ENCODE measurements around the gene NOSIP.

Gene NOSIP

DNA sequence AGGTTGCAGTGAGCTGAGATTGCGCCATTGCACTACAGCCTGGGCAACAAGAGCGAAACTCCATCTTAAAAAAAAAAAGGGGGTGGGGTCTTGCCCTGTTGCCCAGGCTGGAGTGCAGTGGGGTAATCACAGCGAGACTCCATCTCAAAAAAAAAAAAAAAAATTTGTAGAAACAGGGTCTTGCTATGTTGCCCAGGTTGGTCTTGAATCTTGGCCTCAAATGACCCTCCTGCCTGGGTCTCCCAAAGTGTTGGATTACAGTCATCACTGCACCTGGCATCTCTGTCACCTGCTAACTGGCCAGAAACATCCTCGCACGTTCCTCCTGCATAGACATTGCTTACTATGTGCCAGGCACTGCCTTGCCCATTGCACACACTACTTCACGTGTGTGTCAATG lies 38.4 kb downstream of the NOSIP start:
- H3K27ac ChIP-seq, result no peak overlapping the region
- TF ChIP-seq CTCF (conservative IDR thresholded peaks at IDR 0.05), result no peak

DNA sequence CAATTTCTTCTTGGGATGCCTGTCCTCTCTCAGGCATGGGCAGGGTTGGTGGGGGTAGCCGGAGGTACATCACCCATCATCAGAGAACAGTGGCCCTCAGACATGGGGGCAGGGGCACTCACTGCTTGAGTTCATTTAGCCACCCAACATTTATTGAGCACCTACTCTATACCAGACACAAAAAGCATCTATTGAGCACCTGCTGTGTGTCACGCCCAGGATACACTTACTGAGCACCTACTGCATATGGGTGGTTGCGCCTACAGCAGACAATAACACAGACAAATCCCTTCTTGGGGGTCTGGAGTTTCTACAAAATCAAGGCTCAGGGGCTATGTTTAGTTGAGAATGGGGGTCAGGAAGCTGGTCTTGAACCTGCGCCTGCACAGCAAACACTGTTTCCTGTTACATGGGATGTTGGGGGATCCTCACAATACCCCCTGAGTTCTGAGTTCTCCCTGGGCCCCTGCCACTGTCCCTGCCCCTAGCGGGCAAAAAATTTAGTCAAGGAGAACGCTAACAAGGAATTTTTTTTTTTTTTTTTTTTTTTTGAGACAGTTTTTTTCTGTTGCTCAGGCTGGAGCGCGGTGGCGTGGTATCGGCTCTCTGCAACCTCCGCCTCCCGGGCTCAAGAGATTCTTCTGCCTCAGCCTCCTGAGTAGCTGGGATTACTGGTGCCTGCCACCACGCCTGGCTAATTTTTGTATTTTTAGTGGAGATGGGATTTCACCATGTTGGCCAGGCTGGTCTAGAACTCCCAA lies 41.0 kb downstream of the NOSIP start:
- H3K27ac ChIP-seq, result no peak overlapping the region
- no peak for TF ChIP-seq CTCF (conservative IDR thresholded peaks at IDR 0.05)

DNA sequence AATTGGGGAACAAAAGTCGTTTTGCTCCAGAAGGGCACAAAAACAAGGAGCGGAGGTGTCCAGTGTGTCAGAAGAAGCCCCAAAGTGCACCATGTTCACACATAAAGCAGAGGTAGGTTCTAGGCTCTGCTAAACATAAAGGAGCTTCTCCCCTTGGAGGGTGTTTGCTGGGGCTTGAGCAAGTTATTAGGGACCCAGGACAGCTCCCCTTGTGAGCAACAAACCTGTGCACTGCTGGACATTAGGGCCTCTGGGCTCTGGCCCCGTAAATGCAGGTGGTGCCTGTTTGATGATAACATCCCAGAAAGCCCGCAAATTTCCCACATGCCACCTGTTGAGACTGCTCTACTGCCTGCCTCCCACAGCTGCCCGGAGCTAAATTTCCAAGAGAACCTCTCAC lies 41.7 kb downstream of the NOSIP start:
- H3K27ac ChIP-seq, result no peak overlapping the region
- no peak for TF ChIP-seq CTCF (conservative IDR thresholded peaks at IDR 0.05)

- no peak overlapping the region for H3K27ac ChIP-seq
Measured at GRCh38 chr19:49536921-49537462, 43.4 kb downstream of the NOSIP start.

GRCh38 chr19:49534632-49535385 lies 45.5 kb downstream of the NOSIP start:
- H3K27ac ChIP-seq, result peak overlapping the region; percentile 30; the same call in 1 of the 2 replicates
- TF ChIP-seq CTCF (conservative IDR thresholded peaks at IDR 0.05), result no peak

More at GRCh38 chr19:49536921-49537462, 43.4 kb downstream of the NOSIP start:
- TF ChIP-seq CTCF (conservative IDR thresholded peaks at IDR 0.05), result no peak

DNA sequence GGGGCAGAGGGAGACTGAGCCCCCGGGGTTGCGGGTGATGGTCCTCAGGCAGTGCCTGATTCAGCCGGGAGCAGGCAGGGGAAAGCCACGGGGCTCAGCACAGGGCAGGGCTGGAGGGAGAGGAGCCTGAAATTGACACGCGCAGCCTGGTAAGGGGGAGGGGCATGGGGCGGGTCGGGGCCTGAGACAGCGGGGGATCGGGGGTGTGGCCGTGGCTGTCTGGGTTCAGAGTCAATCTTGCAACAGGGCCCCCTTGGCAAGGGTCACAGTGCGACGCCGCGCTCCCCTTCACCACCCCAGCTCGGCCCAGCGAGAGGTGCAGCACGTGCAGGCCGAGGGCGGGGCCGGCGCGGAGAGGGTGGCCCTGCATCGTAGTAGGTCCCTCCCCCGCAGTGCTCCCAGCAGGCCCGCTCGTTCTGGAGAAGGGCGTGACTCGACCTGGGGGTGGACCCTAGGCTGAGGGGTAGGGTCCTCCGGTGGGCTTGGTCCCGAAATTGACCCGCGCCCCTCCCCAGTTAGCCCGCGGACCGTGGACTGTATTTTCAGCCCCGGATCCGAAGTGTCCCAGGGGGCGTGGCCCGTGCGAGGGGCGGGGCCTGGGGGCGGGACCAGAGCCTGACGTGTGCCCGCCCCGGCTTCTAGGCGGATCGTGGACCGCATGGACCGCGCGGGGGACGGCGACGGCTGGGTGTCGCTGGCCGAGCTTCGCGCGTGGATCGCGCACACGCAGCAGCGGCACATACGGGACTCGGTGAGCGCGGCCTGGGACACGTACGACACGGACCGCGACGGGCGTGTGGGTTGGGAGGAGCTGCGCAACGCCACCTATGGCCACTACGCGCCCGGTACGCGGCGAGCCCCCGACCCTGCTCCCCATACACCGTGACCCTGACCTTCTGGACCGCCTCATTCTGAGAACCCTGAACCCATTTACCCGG lies 46.5 kb downstream of the NOSIP start:
- peak; percentile 67 for TF ChIP-seq CTCF (conservative IDR thresholded peaks at IDR 0.05)
- H3K27ac ChIP-seq, result peak overlapping the region; percentile 30; the same call in 1 of the 2 replicates

Data from VCaP (cell line).